ENCODE data around the gene FCN2. TPM values are rescaled to one million over a fixed set of nuclear protein-coding genes. Genes with fewer than 3 reads are reported as not detected.

Gene FCN2
- total and polyA plus RNA-seq, 9 of the 15 experiments (the other 6 are each of a cell fraction or from before 2014, with no cell fraction given): not detected

GRCh38 chr9:134932171-134932570 is 51.6 kb downstream of the FCN2 start (continued):
- no peak for TF ChIP-seq NBN (IDR thresholded peaks at IDR 0.05; ENCODE audit: low read depth)
- TF ChIP-seq SIRT6 (IDR thresholded peaks at IDR 0.05; ENCODE audit: low read depth, low read length): no peak

- H3K79me2 ChIP-seq (ENCODE audit: control insufficient read depth, insufficient read depth, low read length): no peaks in the 10 kb centered on the region
- H3K27me3 ChIP-seq (ENCODE audit: control insufficient read depth in 2 of 2, insufficient read depth in 2 of 2, low read length in 2 of 2): peaks cover 9 to 63% of the 10 kb centered on the region in 2 experiments
- ATAC-seq (no peak), FAIRE-seq (no peak), DNase-seq (ENCODE audit: extremely low read depth in 1 of 4, low spot score in 3 of 4) (no peak)
- peaks cover 0 to 5% of the 10 kb centered on the region in 2 experiments; a peak in 2 of 5 replicates for H3K4me1 ChIP-seq (replicated peaks in 1 of 2; ENCODE audit: control insufficient read depth in 2 of 2, insufficient read depth in 2 of 2, low read length in 2 of 2)
- no peak overlapping the region for H3K9ac ChIP-seq (ENCODE audit: insufficient read depth in 1 of 2, low read depth in 2 of 2, low read length in 2 of 2)
- no peak overlapping the region for H3K4me2 ChIP-seq (ENCODE audit: insufficient read depth, low read length)
- no TSS peak for BruUV-seq (replicated peaks)
- H2AFZ ChIP-seq (ENCODE audit: low read depth, low read length): no peak overlapping the region
- no peaks in the 10 kb centered on the region for H3K36me3 ChIP-seq (ENCODE audit: control insufficient read depth, insufficient read depth, low read length)
- H3K27ac ChIP-seq (ENCODE audit: extremely low read depth, low read depth, low read length): no peak overlapping the region
- H3K9me3 ChIP-seq (replicated peaks; ENCODE audit: control insufficient read depth, insufficient read depth, low read depth, low read length): no peaks in the 10 kb centered on the region
- in situ Hi-C loops (cut with MboI): no loop called here
- CTCF ChIA-PET (ENCODE audit: low intra/inter-chr PET ratio): no interaction called here
- peaks cover 14% of the 10 kb centered on the region; the same call in 1 of the 2 replicates for H4K20me1 ChIP-seq (replicated peaks; ENCODE audit: control insufficient read depth, insufficient read depth, low read length)
- no peaks in the 10 kb centered on the region for H3K9me1 ChIP-seq (ENCODE audit: control insufficient read depth, insufficient read depth, low read length)
- POLR2A ChIA-PET: interaction anchor here (0.5 kb wide), 1 partner anchor 131 kb away, joined by 3 read pairs; no protein-coding TSS in a partner anchor
- H3K4me3 ChIP-seq: no peak overlapping the region
- 6% methylated on average over 2 of the region's 5 CpGs for WGBS (ENCODE audit: insufficient coverage, low coverage, missing lambda C conversion rate)
- intact Hi-C loops (cut with micrococcal nuclease): no loop called here
- TF ChIP-seq MNT (conservative IDR thresholded peaks at IDR 0.05): no peak
- no peak for TF ChIP-seq NFATC3 (IDR thresholded peaks at IDR 0.05)
- no peak for TF ChIP-seq ARID3A (IDR thresholded peaks at IDR 0.05; ENCODE audit: borderline replicate concordance, low read depth, low read length)
- no peak for TF ChIP-seq FOXJ2 (tag; IDR thresholded peaks at IDR 0.05)
- no peak for TF ChIP-seq MTA3 (IDR thresholded peaks at IDR 0.05; ENCODE audit: borderline replicate concordance)
- TF ChIP-seq NFIC (IDR thresholded peaks at IDR 0.05): no peak
- no peak for TF ChIP-seq NR3C1 (CRISPR knock-in tag; IDR thresholded peaks at IDR 0.05)
- no peak for TF ChIP-seq ZNF511 (CRISPR knock-in tag; IDR thresholded peaks at IDR 0.05)
- TF ChIP-seq HMGXB4 (CRISPR knock-in tag; IDR thresholded peaks at IDR 0.05): no peak
- TF ChIP-seq ZNF583 (CRISPR knock-in tag; IDR thresholded peaks at IDR 0.05): no peak
- no peak for TF ChIP-seq ZBTB7A (IDR thresholded peaks at IDR 0.05; ENCODE audit: borderline replicate concordance, control insufficient read depth, low read depth, low read length)
- TF ChIP-seq TRIM24 (IDR thresholded peaks at IDR 0.05): no peak
- no peak for TF ChIP-seq NFIX (CRISPR knock-in tag; IDR thresholded peaks at IDR 0.05; ENCODE audit: low read depth)
- no peak for TF ChIP-seq RBM14 (IDR thresholded peaks at IDR 0.05; ENCODE audit: borderline replicate concordance, insufficient read depth, low read depth, low read length)
Measured at GRCh38 chr9:134932606-134933005, 52.0 kb downstream of the FCN2 start.

Data from K562 (cell line).